GM19395 (cell line): ENCODE data around the gene KRT31.
"Not testable (repeated sequence)": the region's sequence is repeated elsewhere in the genome, so short reads cannot be mapped to it uniquely, and the experiment has no call there.

Source experiments
- ATAC-seq: cut with Tn5 transposase; IDR thresholded peaks from one replicate; pipeline ENCODE4 v1.9.1; 2021; ENCODE audit warnings: mild to moderate bottlenecking, moderate library complexity; ENCODE audit not compliant: unreplicated experiment

Gene KRT31

GRCh38 chr17:41347869-41348760 is 49.3 kb downstream of the KRT31 start:
- no peak for ATAC-seq

GRCh38 chr17:41346421-41346820 is 51.0 kb downstream of the KRT31 start:
- not testable (repeated sequence) for ATAC-seq

- no peak for ATAC-seq
These were observed 51.4 kb downstream of the KRT31 start for GRCh38 chr17:41345992-41346391.
